Kidney capillary endothelial cell (primary cell): ENCODE data around the gene RUFY4.

Experiments
- DNase-seq: peaks from one replicate; pipeline ENCODE4 v3.0.0-alpha.2; 2018; ENCODE audit warnings: low spot score

RUFY4 gene

DNA sequence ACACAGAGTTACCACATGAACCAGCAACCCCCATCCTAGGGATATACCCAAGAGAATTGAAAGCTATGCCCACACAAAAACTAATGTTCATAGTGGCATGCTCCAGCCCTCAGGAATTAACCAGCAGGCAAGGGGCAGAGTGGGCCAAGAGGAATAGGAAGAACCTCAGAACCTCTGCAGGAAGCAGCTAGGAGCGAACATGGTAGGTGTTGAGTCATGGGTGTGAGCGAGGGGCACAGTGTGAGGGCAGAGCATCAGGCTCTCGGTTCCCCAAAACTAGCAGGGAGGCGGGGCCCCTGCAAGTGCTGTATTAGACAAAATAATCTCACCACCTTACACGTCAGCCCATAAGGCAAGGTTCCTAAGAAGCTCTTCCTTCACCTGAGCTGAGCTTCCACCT is 5.6 kb upstream of the RUFY4 start:
- no peak for DNase-seq

DNA sequence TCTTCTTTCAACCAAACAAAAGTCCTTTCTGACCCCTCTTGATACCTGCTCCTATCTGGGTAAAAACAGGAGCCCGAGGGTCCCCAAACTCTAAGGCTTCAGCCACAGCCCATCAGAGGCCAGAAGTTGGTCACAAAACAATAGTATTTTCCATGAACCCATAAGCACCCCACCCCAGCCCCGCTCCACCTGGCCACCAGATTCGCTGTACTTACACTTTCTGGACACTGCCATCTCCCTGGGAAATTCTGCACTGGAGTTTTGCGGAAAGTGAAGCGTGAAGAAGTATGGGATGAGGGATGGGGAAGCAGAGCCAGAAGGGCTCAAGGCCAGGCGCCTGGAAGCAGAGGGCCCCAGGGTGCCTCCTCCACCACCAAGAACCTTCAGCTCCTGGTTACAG is 5.2 kb upstream of the RUFY4 start:
- DNase-seq = no peak

DNA sequence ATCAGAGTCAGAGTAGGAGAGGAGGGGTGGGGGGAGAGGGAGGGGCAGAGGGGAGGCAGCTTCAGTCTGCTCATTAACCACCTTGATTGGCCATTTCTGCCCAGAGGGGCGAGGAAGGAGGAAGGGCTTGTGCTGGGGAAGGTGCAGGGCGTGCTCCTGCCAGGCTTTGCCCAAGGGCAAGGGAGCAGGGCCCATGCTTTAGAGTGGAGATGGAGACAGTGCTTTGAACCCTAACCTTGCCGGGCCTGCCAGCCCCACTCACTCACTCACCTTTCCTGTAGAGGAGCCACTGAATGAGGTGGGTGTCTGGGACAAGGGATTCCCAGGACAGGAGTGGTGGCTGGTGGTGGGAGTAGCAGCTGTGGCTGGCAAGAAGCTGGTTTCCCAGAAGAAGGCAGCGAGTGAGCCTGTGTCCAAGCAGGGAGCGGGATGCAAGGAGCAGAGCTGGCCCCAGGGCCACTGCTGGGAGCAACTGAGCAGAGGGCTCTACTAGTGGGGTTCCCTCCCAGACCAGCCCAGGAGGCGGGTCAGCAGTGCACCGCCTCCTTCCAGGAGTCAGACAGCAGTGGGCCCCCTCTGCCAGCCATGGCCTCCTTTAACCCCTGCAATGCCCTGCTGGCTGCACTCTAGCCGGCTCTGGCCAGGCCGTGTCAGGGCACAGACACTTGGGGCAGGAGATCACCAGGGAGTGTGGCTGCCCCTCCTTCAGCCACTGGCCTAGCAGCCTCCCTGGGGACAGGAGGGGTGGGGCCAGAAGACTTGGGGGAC is 3.6 kb upstream of the RUFY4 start:
- DNase-seq = no peak

DNA sequence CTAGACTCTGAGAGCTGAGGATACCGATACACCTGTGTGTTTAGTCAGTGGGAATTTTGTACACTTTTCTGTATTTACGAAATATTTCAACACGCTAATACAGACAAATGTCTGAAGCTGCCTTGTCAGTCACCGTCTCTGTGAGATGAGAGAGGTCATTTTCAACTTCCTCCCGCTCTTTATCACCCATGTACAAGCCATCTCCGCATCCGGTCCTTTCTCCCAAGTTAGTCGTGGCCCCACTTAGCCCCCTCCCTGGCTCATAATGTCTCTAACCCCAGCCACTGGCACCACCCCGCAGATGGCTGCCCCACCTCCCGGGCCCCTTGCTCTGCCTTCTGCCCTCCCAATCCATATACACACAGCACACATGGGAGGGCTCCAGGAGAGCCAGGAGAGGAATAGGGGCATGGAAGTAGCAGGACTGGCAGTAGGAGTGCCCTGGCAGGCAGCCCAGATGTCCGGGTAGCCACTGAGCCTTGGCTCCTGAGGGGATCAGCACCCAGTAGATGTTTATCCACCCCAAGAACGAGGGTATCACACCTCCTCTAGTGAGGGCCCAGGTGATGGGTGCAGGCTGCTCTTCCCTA is 2.0 kb upstream of the RUFY4 start:
- no peak for DNase-seq

GRCh38 chr2:218067523-218067922 is 1.5 kb upstream of the RUFY4 start:
- DNase-seq = no peak

- DNase-seq = no peak
Measured at GRCh38 chr2:218069606-218070300, 700 bp downstream of the RUFY4 start.

GRCh38 chr2:218070587-218070986 is 1.5 kb downstream of the RUFY4 start:
- no peak for DNase-seq

- no peak for DNase-seq
Measured at GRCh38 chr2:218071218-218071937, 2.3 kb downstream of the RUFY4 start.

DNA sequence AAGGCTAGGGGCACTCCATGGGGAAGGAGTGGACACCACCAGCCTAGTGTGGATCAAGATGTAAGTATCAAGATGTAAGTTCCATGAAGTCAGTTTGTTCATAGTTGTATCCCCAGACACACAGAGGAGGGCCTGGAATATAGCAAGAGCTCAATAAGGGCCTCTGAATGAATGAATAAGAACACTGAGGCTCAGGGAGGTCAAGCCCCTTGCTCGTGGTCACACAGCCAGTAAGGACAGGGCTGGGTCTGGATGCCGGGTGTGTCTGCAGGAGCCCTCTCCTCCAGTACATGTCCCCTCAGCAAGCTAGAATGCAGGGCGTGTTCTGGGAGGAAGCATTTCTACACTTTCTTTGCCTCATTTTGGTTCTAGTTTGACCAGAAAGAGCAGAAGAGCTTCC is 2.9 kb downstream of the RUFY4 start:
- DNase-seq = no peak

DNA sequence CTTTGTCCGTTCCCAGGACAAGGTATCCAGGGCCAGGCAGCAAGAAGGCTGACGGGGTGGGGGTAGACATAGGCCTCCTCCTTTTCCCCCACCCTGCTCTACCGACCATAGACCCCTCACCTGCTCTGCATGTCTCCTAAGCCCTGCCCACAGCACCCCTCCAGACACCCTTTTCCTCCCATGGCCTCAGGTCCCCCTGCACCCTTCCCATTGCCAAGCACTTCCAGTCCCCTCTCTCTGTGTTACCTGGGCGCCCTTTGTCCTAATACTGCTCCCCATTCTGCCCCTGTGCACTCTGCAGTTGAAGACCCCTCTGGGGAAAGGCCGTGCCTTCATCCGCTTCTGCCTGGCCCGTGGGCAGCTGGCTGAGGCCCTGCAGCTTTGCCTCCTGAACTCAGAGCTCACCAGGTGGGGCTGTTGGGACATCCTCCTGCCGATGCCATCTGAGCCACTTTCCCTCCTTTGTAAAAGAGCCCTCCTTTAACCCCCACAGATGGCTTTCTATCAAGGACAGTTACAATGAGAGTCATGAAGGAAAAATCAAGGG is 3.5 kb downstream of the RUFY4 start:
- no peak for DNase-seq

DNA sequence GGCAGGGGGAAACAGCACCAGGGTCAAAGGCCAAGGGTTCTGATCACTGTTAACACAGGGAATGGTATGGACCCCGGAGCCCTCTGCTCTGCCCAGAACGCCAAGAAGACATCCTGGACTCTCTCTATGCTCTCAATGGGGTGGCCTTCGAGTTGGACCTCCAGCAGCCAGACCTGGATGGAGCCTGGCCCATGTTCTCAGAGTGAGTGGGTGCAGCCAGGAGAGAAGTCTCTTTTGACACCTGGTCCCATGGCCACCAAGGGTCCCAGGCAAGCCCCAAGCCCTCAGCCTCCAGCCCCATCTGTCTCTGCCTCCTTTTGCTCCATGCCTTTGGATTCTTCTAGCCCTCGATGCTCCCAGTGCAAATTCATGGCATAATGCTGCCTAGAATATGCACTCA is 4.1 kb downstream of the RUFY4 start:
- DNase-seq = no peak

DNA sequence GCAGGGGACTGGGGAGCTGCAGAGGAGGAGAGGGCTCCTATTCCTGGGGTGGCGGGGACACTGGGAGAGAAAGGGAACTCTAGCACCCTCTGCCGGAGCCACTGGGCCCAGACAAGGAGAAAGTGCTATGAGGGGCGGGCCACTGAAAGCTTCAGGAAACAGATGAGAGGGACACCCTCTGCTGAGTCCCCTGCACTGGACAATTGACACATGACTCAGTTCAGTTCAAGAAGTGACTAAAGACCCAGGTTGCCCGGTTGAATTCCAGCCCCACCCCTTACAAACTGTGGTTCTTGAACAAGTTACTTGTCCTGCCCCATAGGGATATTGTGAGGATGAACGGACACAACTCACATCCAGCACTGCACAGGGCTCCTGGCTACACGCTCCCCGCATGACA is 5.0 kb downstream of the RUFY4 start:
- peak; percentile 65 for DNase-seq

DNA sequence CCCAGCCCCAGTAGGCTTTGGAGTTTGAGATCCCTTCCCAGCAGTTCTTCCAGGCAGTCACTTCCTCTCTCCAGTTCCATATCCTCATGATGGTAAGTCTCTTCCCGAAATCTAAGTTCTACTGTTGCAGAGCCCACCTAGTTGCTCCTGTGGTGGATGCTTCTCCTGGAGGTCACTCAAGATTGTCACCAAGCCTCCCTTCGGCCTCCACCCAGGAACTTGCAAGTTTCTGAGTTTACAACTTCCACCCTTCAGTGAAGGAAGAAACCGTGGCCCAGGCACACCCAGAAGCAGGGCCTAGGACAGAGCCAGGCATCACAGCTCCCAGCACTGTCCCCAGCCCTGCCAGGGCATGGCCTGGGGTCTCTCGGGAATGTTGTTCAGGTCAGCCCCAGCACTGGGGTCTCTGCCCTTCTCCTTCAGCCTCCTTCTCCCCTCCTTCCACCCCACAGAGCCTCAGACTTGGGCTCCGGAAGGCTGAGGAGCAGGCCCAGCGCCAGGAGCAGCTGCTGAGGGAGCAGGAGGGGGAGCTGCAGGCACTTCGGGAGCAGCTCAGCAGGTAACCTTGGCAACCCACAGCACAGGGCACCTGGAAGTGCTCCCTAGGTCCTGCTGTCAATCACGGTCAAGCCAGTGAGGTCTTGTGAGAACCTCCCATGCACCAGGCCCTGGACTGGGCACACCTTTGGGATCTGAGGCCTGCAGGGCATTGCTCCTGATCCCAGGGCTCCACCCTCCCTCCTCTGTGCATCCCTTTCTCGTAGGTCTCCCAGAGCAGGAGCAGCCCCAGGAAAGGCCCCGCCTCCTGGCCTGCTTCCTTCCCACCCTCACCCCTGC is 7.1 kb downstream of the RUFY4 start:
- DNase-seq = no peak

GRCh38 chr2:218077464-218078216 is 8.6 kb downstream of the RUFY4 start:
- DNase-seq = no peak

- no peak for DNase-seq
Measured at GRCh38 chr2:218079943-218080913, 11.2 kb downstream of the RUFY4 start.

DNA sequence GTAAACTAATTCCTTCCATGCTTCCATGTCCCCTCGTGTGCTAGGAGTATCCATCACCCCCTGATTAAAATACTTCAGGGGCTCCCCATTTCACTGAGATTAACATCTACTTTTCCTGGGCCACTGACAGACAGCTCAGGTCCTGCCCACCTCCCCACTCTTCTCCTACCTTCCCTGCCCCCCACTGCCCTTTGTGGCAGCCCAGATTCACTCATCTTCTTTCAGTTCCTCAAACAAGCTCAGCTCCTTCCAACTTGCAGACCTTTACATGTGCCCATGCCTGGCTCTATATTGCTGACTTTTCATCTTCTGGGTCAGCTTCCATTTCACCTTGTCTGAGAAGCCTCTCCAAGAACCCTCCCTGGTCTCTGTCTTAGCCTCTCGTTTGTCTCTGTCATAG is 12.0 kb downstream of the RUFY4 start:
- no peak for DNase-seq

DNA sequence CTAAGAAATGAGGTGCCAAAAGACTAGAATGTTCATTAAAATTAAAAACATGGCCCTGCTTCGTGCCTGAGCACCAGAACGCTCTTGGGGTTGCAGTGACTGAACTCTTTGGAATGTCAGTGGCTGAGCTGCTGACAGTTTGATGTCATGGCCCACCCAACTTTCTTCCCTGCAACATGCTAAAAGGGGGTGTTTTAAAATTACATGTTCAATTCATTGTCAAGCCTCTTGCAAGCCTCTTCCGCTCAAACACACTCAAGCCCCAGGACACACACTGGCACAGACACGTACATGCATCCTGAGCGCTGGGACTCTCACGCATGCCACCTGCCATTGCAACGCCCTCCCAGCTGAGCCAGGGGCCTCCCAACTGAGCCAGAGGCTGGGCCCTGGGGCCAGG is 12.6 kb downstream of the RUFY4 start:
- no peak for DNase-seq

GRCh38 chr2:218082586-218083351 is 13.7 kb downstream of the RUFY4 start:
- DNase-seq = no peak

GRCh38 chr2:218083352-218083676 is 14.3 kb downstream of the RUFY4 start:
- no peak for DNase-seq
